Measurements from ENCODE around the gene TANC1.

DNA sequence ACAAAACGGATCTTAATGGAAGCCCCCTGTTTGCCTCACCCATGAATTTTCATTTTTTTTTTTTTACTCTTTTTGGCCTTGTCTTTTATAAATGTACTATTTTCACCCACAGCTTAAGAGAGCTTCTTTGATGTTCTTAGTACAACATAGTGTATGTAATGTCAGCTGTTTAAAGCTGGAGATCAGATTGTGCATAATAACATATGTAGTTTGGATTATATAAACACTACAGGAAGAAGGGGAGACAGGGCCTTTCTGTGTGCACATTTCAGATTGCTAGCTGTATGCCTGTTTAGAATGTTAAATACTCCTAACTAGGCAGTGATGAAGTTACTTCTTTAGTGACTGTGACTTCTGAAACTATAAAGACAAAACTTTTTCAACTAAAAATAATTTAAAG is 2.1 kb upstream of the TANC1 start:
- TF ChIP-seq, protein P1, sequence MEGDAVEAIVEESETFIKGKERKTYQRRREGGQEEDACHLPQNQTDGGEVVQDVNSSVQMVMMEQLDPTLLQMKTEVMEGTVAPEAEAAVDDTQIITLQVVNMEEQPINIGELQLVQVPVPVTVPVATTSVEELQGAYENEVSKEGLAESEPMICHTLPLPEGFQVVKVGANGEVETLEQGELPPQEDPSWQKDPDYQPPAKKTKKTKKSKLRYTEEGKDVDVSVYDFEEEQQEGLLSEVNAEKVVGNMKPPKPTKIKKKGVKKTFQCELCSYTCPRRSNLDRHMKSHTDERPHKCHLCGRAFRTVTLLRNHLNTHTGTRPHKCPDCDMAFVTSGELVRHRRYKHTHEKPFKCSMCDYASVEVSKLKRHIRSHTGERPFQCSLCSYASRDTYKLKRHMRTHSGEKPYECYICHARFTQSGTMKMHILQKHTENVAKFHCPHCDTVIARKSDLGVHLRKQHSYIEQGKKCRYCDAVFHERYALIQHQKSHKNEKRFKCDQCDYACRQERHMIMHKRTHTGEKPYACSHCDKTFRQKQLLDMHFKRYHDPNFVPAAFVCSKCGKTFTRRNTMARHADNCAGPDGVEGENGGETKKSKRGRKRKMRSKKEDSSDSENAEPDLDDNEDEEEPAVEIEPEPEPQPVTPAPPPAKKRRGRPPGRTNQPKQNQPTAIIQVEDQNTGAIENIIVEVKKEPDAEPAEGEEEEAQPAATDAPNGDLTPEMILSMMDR (IDR thresholded peaks at IDR 0.05): no peak
- TF ChIP-seq POLR2A (IDR thresholded peaks at IDR 0.05): no peak

Data from vagina (tissue), 2 donors.